Fibroblast of peridontal ligament (primary cell): ENCODE data around the gene FAM117A.

Experiments used
- DNase-seq: peaks from one replicate; pipeline ENCODE4 v3.0.0-alpha.2; 2010; ENCODE audit errors: extremely low read depth

Gene FAM117A

DNA sequence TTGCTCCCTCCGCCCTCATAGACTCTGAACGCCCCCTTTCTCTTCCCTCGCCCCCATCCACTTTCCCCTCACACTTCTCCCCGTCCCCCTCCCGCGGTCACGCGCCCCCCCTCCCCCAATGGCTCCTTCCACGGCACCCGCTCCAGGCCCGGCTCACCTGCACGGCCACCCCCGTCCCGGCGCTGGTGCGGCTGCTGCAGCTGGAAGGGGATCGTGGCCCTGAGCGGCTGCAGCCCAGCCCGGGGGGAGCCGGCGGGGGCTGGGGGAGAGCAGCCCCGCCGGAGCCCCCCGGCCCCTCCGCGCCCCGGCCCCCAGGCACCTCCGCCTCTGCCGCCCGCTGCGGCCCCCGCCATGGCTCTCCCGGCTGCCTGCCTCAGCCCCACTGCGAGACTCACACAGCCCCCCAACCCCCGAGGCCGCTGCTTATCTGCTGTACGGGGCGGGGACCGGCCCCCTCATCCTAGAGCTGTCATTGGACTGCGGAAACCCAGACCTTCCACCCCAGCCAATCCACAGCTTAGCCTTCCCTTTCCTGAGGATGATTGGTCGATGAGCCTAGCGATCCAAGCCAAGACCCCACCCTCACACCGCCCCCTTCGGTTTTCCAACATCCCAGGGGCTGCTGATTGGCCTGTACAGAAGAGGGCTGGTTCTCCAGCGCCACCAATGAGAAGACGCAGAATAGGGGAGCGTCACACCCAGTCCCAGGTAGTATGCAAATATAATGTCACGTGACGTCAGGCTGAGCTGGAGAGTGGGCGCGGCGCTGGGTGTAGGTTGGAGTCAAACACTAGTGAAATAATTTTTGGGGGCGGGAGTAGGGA, at the start of gene FAM117A:
Gene FAM117A, minus strand, starts transcription at position 397 of the 824 bp plus-strand sequence. Its CDS starts 44 bp downstream, at position 353.
- DNase-seq, result peak; percentile 94

GRCh38 chr17:49809056-49809455, 45.1 kb upstream of the FAM117A start:
- DNase-seq, result no peak

- DNase-seq, result no peak
These were observed 34.8 kb upstream of the FAM117A start for GRCh38 chr17:49798738-49799137.

DNA sequence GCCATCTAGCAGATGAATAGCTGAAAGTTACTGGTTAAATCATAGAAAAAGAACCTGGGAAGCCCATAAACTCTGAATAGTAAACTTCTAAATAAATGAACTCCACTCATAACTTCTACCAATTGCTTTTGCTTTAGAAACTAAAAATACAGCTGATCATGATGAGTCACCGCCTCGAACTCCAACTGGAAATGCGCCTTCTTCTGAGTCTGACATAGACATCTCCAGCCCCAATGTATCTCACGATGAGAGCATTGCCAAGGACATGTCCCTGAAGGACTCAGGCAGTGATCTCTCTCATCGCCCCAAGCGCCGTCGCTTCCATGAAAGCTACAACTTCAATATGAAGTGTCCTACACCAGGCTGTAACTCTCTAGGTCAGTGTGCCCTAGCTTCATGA, 34.3 kb upstream of the FAM117A start:
- DNase-seq, result peak; percentile 57

GRCh38 chr17:49795372-49795771, 31.4 kb upstream of the FAM117A start:
- DNase-seq, result no peak

- no peak for DNase-seq
These were observed 29.4 kb upstream of the FAM117A start for GRCh38 chr17:49793309-49793708.

- DNase-seq, result no peak
These were observed 25.3 kb upstream of the FAM117A start for GRCh38 chr17:49789243-49789578.

DNA sequence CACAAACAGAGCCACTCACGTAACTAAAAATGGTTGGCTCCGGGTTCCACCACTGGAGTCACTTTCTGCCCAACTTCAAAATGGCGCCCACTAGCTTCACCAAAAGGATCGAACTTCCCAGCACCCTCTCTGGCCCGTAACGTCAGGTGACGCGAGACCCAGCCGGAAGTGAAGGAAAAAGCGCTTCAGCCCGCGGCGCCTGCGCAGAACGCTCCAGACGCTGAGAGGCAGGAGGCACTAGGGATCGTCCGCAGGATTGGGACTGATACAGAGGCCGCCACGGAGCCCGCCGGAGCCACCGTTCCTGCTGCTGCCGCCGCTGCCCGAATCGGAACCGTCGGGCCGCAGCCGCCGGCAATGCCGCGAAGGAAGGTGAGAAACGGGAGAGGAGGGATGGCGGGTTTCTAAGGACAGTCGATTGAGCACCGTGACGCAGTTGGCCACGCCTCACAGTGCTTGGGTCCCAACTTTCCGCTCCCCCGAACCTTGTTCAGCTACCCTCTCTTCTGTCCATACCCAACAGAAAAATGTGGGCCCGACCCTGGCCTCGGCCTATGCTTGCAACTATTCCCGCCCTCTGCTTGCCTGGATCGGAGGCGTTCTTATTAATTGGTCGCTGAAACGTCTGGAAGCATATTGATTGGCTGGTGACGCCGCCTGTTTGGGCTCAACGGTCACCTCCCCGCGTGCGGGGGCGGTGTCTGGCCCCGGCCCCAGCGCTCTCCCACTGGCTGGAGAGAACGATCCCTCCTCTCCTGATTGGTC, 24.7 kb upstream of the FAM117A start, which contains the start of gene KAT7:
Gene KAT7, plus strand, starts transcription at position 204 of the 765 bp plus-strand sequence. Its CDS starts 154 bp downstream, at position 358.
- peak; percentile 100 for DNase-seq

GRCh38 chr17:49787884-49788477, 24.1 kb upstream of the FAM117A start:
- no peak for DNase-seq

GRCh38 chr17:49784636-49785035, 20.7 kb upstream of the FAM117A start:
- DNase-seq, result no peak

DNA sequence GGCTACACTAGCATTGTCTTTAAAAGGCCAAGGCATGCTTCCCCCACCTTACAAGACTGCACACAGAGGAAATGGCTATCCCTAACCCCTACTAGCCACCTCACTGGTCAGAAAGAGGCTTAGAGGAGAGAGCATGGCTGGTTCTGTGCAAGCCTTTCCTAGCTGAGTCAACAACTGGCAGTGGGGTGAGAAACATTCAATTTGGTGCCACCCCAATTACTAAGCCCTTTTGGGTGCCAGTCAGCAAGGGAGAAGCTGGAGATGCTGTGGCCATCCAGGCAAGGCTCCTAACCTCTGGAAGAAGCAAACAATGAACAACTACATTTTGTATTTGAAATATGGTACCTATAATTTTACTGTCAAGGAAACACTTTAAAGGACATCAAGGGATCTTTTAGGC, 19.9 kb upstream of the FAM117A start:
- no peak for DNase-seq

GRCh38 chr17:49783071-49783715, 19.3 kb upstream of the FAM117A start:
- DNase-seq, result peak; percentile 67

GRCh38 chr17:49779739-49780231, 15.9 kb upstream of the FAM117A start:
- peak; percentile 97 for DNase-seq

DNA sequence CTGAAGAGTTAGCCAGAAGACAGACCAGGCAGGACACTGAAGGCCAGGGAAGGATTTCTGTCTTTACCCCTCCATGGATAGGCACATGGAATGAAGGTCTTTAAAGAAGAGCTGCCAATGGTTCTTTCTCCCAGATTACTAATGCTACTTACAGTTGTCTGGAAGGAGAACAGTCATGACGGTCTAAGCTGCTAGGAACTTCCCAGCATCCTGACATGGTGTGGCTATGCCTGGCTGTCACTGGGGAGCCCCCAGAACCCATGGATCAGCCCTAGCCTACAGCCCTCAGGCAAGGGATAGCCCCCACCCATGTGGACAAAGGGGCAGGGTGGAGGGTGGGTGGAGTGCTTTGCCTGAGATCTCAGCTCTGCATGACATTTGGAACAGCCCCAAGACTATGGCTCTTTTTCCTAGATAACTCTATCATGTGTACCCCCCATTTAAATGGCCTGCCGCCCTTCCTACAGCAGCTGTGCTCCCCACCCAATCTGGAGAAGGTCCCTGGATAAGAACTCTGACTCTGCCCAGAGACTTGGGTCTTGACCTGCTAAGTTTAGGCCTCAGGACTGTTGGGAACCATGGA, 15.3 kb upstream of the FAM117A start:
- no peak for DNase-seq

DNA sequence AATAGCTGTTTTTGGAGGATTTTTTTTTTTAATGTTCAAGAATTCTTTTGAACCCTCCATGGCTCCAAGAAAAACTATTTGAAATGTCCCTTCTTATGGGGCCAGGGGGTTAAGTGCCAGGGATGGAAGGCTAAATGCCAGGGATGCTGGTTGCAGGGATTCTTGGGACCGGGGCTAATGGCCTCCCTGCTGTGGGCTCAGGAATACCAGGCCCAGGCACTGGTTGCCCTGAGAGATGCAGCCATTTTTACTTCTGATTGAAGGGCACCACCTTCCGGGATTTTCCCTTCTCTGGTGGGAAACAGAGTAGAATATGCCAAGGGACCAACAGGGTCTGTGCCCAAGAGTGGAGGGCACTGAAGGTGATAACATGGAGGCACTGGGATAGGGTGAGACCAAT, 13.6 kb upstream of the FAM117A start:
- no peak for DNase-seq

GRCh38 chr17:49776551-49777300, 12.8 kb upstream of the FAM117A start:
- DNase-seq, result no peak

DNA sequence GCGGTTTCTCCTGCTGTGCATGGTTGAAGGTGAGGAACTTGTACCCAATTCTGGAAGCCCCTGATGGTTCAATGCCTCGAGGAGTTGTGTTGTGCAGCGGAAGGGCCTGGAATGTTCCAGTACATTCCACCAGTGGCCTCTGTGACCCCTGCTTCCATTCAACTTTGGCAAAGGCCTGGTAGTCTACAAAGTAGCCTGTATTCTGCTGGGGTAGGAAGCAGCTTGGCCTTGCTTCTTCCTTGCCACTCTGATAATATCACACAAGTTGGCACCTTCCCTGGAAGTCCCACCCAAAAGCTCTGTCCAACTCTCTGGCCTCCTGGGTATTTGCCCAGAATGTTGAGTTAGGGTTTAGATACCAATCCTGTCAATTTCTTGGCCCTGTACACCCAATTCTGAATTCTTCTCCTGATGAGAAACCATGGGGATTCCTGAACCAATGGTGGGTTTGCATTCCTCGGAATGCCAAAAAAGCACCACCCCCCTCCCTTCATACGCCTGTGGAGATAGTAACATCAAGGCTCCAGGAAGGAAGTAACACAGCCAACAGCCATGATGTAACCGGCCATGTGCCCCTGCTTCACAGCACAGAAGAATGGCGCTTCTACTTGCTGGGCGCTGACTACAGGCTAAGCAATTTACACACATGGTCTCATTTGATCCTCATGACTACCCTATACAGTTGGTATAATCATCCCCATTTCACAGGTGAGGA, 11.8 kb upstream of the FAM117A start:
- no peak for DNase-seq

DNA sequence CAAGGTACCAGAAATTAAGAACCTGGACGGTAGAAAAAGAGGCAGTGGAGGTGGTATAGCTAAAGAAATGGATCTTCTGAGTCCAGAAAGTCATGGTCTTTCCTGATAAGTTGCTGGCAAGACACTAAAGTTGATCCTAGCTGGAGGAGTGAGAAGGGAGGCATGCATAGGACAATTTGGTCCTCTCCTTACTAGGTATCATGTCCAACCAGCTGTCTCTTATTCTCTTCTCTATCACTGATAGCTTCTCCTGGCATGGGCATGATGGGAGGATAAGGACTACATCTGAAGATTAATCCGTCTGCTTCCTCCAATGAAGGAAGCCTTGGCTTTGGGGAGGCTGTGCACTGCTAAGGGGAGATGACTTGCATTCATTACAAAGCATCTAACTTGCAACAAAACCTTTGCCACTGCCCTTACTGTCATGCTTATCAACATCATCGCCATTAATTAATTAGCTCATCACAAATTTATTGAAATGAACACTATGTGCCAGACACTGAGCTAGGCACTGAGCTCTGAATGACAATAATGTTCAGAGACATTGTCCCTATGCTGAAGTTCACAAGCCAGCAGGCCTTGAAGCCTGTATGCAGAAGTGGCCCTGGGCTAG, 3.1 kb upstream of the FAM117A start:
- no peak for DNase-seq

- no peak for DNase-seq
These were observed 739 bp upstream of the FAM117A start for GRCh38 chr17:49764559-49765180.
